HepG2 (cell line): ENCODE data around the gene PSAPL1.

ENCODE experiments used
- KDM3A ChIP-seq: IDR thresholded peaks from 2 replicates; pipeline ENCODE4 v1.6.1; 2018; ENCODE audit warnings: low read depth, missing compliant biosample characterization
- TBX3 ChIP-seq: fragments of 450-650 bp; IDR thresholded peaks from 2 replicates; pipeline ENCODE4 v1.6.1; 2017; ENCODE audit warnings: antibody characterized with exemption, mild to moderate bottlenecking, inconsistent platforms, borderline replicate concordance
- ZKSCAN8 ChIP-seq: IDR thresholded peaks from 2 replicates; pipeline ENCODE4 v1.6.1; 2016; ENCODE audit warnings: borderline replicate concordance, missing genetic modification reagents, missing compliant biosample characterization
- ZNF589 ChIP-seq: sonication (generic); formaldehyde crosslinking; conservative IDR thresholded peaks from 2 replicates; pipeline ENCODE4 v1.8.0; 2022; ENCODE audit warnings: mild to moderate bottlenecking, moderate library complexity, missing genetic modification reagents
- TF ChIP-seq, protein P1 (sequence below): sonication (generic); formaldehyde crosslinking; IDR thresholded peaks from 2 replicates; pipeline ENCODE4 v1.5.0; 2020; ENCODE audit warnings: mild to moderate bottlenecking, missing genetic modification reagents, moderate library complexity

DNA sequence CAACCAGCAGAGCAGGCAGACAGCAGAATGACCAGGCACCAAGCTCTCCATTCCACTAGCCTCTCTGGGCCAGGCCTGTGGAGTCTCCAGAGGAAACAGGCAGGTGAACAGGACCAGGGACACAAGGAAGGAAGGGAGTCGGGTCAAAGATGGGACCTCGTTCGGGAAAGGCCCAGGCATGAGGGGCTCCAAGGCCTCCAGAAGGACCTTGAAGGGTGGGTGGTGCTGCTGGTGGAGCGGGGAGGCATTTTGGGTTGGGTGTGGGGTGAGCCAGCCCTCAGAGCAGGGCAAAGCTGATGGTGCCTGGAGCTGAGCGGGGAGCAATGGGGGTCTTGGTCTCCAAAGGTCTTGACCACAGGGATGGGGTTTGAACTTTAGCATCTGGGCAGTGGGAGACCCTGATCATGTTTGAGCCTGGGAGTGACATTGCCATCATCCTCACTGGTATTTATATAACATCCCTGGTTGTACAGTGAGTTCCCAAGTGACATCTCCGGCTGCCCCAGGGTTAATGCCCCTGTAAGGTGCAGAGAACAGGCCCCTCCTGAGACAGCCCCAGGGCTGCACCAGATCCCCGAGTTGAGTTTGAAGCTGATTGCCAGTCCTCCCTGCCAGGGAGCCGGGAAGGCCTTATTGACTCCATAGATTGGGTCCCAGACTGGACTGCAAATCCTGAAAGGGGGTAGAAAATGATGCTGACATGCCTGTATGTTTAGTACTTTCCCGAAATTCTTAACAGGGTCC, 52.7 kb downstream of the PSAPL1 start:
- TF ChIP-seq ZNF589 (CRISPR knock-in tag) (no peak), ZKSCAN8 (no peak), TBX3 (no peak), KDM3A (CRISPR knock-in tag) (no peak)
- TF ChIP-seq, protein P1, sequence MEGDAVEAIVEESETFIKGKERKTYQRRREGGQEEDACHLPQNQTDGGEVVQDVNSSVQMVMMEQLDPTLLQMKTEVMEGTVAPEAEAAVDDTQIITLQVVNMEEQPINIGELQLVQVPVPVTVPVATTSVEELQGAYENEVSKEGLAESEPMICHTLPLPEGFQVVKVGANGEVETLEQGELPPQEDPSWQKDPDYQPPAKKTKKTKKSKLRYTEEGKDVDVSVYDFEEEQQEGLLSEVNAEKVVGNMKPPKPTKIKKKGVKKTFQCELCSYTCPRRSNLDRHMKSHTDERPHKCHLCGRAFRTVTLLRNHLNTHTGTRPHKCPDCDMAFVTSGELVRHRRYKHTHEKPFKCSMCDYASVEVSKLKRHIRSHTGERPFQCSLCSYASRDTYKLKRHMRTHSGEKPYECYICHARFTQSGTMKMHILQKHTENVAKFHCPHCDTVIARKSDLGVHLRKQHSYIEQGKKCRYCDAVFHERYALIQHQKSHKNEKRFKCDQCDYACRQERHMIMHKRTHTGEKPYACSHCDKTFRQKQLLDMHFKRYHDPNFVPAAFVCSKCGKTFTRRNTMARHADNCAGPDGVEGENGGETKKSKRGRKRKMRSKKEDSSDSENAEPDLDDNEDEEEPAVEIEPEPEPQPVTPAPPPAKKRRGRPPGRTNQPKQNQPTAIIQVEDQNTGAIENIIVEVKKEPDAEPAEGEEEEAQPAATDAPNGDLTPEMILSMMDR (CRISPR knock-in tag) = no peak
